Measurements from ENCODE around the gene UFD1. TPM values are rescaled to one million over a fixed set of nuclear protein-coding genes. Genes with fewer than 3 reads are reported as not detected.

The UFD1 gene
- total and polyA plus RNA-seq, 9 of the 15 experiments (the other 6 are each of a cell fraction or from before 2014, with no cell fraction given), result 238 to 645 (median 363) TPM

DNA sequence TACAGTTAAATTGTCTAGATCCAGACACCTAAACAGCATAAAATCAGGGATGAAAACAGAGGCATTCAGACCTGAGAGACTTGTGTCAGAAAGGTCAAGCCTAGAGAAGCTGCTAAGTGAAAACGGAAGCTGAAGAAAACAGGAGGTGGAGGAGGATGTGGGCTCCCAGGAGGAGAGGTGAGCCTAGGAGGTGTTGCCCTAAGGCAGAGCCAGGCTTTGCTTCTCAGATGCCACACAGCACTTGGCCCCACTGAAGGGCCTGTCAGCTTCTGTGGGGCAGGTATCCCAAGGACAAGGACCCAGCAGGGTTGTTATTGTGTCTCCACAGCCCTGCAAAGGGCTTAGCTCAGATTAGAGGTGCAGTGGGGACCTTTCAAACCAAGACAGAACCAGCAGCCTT, 14.4 kb downstream of the UFD1 start:
- no peak for ATAC-seq
- H3K9ac ChIP-seq (ENCODE audit: insufficient read depth in 1 of 2, low read depth in 2 of 2, low read length in 2 of 2), result peak overlapping the region in 1 of 2 experiments; percentile 21; a peak in 1 of 4 replicates
- H3K27me3 ChIP-seq (ENCODE audit: control insufficient read depth in 2 of 2, insufficient read depth in 2 of 2, low read length in 2 of 2), result no peaks in the 10 kb centered on the region
- peaks cover 11% of the 10 kb centered on the region for H4K20me1 ChIP-seq (replicated peaks; ENCODE audit: control insufficient read depth, insufficient read depth, low read length)
- H3K9me1 ChIP-seq (ENCODE audit: control insufficient read depth, insufficient read depth, low read length), result peaks cover 9% of the 10 kb centered on the region
- intact Hi-C loops (cut with micrococcal nuclease), result no loop called here
- no peaks in the 10 kb centered on the region for H3K4me1 ChIP-seq (replicated peaks in 1 of 2; ENCODE audit: control insufficient read depth in 2 of 2, insufficient read depth in 2 of 2, low read length in 2 of 2)
- H3K36me3 ChIP-seq (ENCODE audit: control insufficient read depth, insufficient read depth, low read length), result peaks cover 98% of the 10 kb centered on the region
- peak in 1 of 4 experiments; percentile 39 for DNase-seq (ENCODE audit: extremely low read depth in 1 of 4, low spot score in 3 of 4)
- H3K79me2 ChIP-seq (ENCODE audit: control insufficient read depth, insufficient read depth, low read length), result no peaks in the 10 kb centered on the region
- 83% methylated on average over 1 of the region's 1 CpG for WGBS (ENCODE audit: insufficient coverage, low coverage, missing lambda C conversion rate)
- no peak overlapping the region for H2AFZ ChIP-seq (ENCODE audit: low read depth, low read length)
- no peak for FAIRE-seq
- no peak overlapping the region for H3K27ac ChIP-seq (ENCODE audit: extremely low read depth, low read depth, low read length)
- ChIA-PET POLR2A (interaction anchor here (0.6 to 13.6 kb wide), 13 partner anchors 9 to 320 kb away, joined by 3 to 148 read pairs (median 6); partner anchors contain the start of genes C22orf39, CDC45, ESS2 and MRPL40), CTCF (ENCODE audit: low intra/inter-chr PET ratio) (no interaction called here)
- H3K4me2 ChIP-seq (ENCODE audit: insufficient read depth, low read length), result no peak overlapping the region
- no peak overlapping the region for H3K4me3 ChIP-seq
- no peaks in the 10 kb centered on the region for H3K9me3 ChIP-seq (replicated peaks; ENCODE audit: control insufficient read depth, insufficient read depth, low read depth, low read length)
- in situ Hi-C loops (cut with MboI), result no loop called here
- BruUV-seq (replicated peaks), result no TSS peak
- TF ChIP-seq HMGN3 (IDR thresholded peaks at IDR 0.05; ENCODE audit: borderline replicate concordance, extremely low read depth, insufficient read length, low read depth, low read length), result no peak
- no peak for TF ChIP-seq PRMT5 (CRISPR knock-in tag; IDR thresholded peaks at IDR 0.05)
- TF ChIP-seq EGR1 (conservative IDR thresholded peaks at IDR 0.05), result no peak
- TF ChIP-seq, protein P1, sequence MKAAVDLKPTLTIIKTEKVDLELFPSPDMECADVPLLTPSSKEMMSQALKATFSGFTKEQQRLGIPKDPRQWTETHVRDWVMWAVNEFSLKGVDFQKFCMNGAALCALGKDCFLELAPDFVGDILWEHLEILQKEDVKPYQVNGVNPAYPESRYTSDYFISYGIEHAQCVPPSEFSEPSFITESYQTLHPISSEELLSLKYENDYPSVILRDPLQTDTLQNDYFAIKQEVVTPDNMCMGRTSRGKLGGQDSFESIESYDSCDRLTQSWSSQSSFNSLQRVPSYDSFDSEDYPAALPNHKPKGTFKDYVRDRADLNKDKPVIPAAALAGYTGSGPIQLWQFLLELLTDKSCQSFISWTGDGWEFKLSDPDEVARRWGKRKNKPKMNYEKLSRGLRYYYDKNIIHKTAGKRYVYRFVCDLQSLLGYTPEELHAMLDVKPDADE (conservative IDR thresholded peaks at IDR 0.05; ENCODE audit: control insufficient read depth, low read depth, low read length), result 0 out of 2 replicates have a peak, but pooled peaks have one; percentile 14
- TF ChIP-seq ZNF133 (CRISPR knock-in tag; IDR thresholded peaks at IDR 0.05), result no peak
- TF ChIP-seq ZKSCAN3 (CRISPR knock-in tag; IDR thresholded peaks at IDR 0.05), result no peak
- TF ChIP-seq FOXM1 (IDR thresholded peaks at IDR 0.05; ENCODE audit: low read depth), result no peak
- 0 out of 2 replicates have a peak, but pooled peaks have one; percentile 52 for TF ChIP-seq FOXM1 (CRISPR knock-in tag; IDR thresholded peaks at IDR 0.05; ENCODE audit: low read depth)
- TF ChIP-seq HLTF (IDR thresholded peaks at IDR 0.05), result no peak
- TF ChIP-seq HDAC1 (IDR thresholded peaks at IDR 0.05), result no peak
- TF ChIP-seq, protein P2, sequence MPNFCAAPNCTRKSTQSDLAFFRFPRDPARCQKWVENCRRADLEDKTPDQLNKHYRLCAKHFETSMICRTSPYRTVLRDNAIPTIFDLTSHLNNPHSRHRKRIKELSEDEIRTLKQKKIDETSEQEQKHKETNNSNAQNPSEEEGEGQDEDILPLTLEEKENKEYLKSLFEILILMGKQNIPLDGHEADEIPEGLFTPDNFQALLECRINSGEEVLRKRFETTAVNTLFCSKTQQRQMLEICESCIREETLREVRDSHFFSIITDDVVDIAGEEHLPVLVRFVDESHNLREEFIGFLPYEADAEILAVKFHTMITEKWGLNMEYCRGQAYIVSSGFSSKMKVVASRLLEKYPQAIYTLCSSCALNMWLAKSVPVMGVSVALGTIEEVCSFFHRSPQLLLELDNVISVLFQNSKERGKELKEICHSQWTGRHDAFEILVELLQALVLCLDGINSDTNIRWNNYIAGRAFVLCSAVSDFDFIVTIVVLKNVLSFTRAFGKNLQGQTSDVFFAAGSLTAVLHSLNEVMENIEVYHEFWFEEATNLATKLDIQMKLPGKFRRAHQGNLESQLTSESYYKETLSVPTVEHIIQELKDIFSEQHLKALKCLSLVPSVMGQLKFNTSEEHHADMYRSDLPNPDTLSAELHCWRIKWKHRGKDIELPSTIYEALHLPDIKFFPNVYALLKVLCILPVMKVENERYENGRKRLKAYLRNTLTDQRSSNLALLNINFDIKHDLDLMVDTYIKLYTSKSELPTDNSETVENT (CRISPR knock-in tag; IDR thresholded peaks at IDR 0.05), result peak; percentile 44; the same call in 1 of the 2 replicates
- no peak for TF ChIP-seq CEBPG (CRISPR knock-in tag; IDR thresholded peaks at IDR 0.05)
- no peak for TF ChIP-seq CEBPG (tag; conservative IDR thresholded peaks at IDR 0.05 in 1 of 2, IDR thresholded peaks at IDR 0.05 in 1 of 2)
- TF ChIP-seq, protein P3, sequence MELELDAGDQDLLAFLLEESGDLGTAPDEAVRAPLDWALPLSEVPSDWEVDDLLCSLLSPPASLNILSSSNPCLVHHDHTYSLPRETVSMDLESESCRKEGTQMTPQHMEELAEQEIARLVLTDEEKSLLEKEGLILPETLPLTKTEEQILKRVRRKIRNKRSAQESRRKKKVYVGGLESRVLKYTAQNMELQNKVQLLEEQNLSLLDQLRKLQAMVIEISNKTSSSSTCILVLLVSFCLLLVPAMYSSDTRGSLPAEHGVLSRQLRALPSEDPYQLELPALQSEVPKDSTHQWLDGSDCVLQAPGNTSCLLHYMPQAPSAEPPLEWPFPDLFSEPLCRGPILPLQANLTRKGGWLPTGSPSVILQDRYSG (tag; conservative IDR thresholded peaks at IDR 0.05; ENCODE audit: low read depth), result no peak
- TF ChIP-seq CHD1 (IDR thresholded peaks at IDR 0.05; ENCODE audit: low read length), result peak; percentile 6
- no peak for TF ChIP-seq NFIC (IDR thresholded peaks at IDR 0.05)
- no peak for TF ChIP-seq BCL6 (CRISPR knock-in tag; IDR thresholded peaks at IDR 0.05)
- peak; percentile 99 for TF ChIP-seq WHSC1 (IDR thresholded peaks at IDR 0.05; ENCODE audit: low read length)
- peak; percentile 62; the same call in 1 of the 2 replicates for TF ChIP-seq ZSCAN32 (CRISPR knock-in tag; IDR thresholded peaks at IDR 0.05)
